Calu3 (cell line): ENCODE results near the gene PRND. TPM values are rescaled to one million over a fixed set of nuclear protein-coding genes. Genes with fewer than 3 reads are reported as not detected.

Experiments used
- BruUV-seq: library from RNA; stranded (reverse); fragments of 400-500 nt; replicated peaks from 2 replicates; lab custom pipeline; 2021; lab: Mats Ljungman, UMichigan
- CTCF ChIA-PET: fragments of 300-600 bp; sonication (Branson Sonifier 250); formaldehyde crosslinking; loops from one replicate; lab custom pipeline; 2022; ENCODE audit warnings: antibody characterized with exemption; lab: Charles Lee
- DNase-seq: peaks from one replicate; pipeline ENCODE4 v3.0.0; 2022
- H3K27ac Mint-ChIP-seq: one replicate; pipeline ENCODE4 v1.8.0; 2022; ENCODE audit warnings: mixed read lengths; ENCODE audit not compliant: unreplicated experiment
- H3K27me3 Mint-ChIP-seq: one replicate; pipeline ENCODE4 v1.8.0; 2022; ENCODE audit warnings: mixed read lengths; ENCODE audit not compliant: unreplicated experiment
- H3K36me3 Mint-ChIP-seq: one replicate; pipeline ENCODE4 v1.8.0; 2022; ENCODE audit warnings: mild to moderate bottlenecking, moderate library complexity, mixed read lengths; ENCODE audit not compliant: insufficient read depth, unreplicated experiment
- H3K4me1 Mint-ChIP-seq: one replicate; pipeline ENCODE4 v1.8.0; 2022; ENCODE audit warnings: mild to moderate bottlenecking, low read depth, mixed read lengths; ENCODE audit not compliant: unreplicated experiment
- H3K4me3 Mint-ChIP-seq: one replicate; pipeline ENCODE4 v1.8.0; 2022; ENCODE audit warnings: mild to moderate bottlenecking, low read depth, moderate library complexity, mixed read lengths; ENCODE audit not compliant: unreplicated experiment
- H3K9me3 Mint-ChIP-seq: one replicate; pipeline ENCODE4 v1.8.0; 2022; ENCODE audit warnings: low read depth, mixed read lengths; ENCODE audit not compliant: unreplicated experiment
- CTCF ChIP-seq: fragments of 200-600 bp; IDR thresholded peaks from one replicate; pipeline ENCODE4 v1.8.0; 2022; ENCODE audit warnings: antibody characterized with exemption; ENCODE audit not compliant: unreplicated experiment
- intact Hi-C: fragments of 100-400 bp; cut with micrococcal nuclease; formaldehyde crosslinking; loops from one replicate; pipeline ENCODE4 v1.10.0; 2022; ENCODE audit not compliant: unreplicated experiment
- total RNA-seq: library from RNA; stranded (reverse); gene quantifications from 2 replicates; pipeline ENCODE4 v1.2.3, GENCODE V29; 2022

The PRND gene
- total RNA-seq, 1 experiment from 2014 or later = not detected

GRCh38 chr20:4677846-4678245 lies 43.9 kb upstream of the PRND start:
- intact Hi-C loops = no loop called here
- BruUV-seq = no TSS peak

GRCh38 chr20:4681401-4681800 lies 40.3 kb upstream of the PRND start:
- Mint-ChIP-seq H3K9me3 (no peaks in the 10 kb centered on the region), H3K4me3 (no peak overlapping the region), H3K4me1 (peaks cover 11% of the 10 kb centered on the region), H3K27me3 (peaks cover 55% of the 10 kb centered on the region), H3K27ac (no peak overlapping the region), H3K36me3 (peaks cover 11% of the 10 kb centered on the region)
- intact Hi-C loops = no loop called here
- CTCF ChIA-PET = no interaction called here
- TF ChIP-seq CTCF = no peak
- DNase-seq = no peak
- BruUV-seq = no TSS peak

More at GRCh38 chr20:4677846-4678245, 43.9 kb upstream of the PRND start:
- no peaks in the 10 kb centered on the region for H3K4me1 Mint-ChIP-seq
- TF ChIP-seq CTCF = no peak
- H3K4me3 Mint-ChIP-seq = no peak overlapping the region
- DNase-seq = no peak
- CTCF ChIA-PET = no interaction called here
- no peaks in the 10 kb centered on the region for H3K9me3 Mint-ChIP-seq
- H3K27me3 Mint-ChIP-seq = peaks cover 69% of the 10 kb centered on the region
- H3K36me3 Mint-ChIP-seq = no peaks in the 10 kb centered on the region
- H3K27ac Mint-ChIP-seq = no peak overlapping the region

GRCh38 chr20:4681991-4682401 lies 39.7 kb upstream of the PRND start:
- TF ChIP-seq CTCF = no peak
- no peak for DNase-seq
- no peak overlapping the region for H3K4me3 Mint-ChIP-seq
- no peaks in the 10 kb centered on the region for H3K9me3 Mint-ChIP-seq
- intact Hi-C loops = no loop called here
- CTCF ChIA-PET = no interaction called here
- no TSS peak for BruUV-seq
- peaks cover 11% of the 10 kb centered on the region for H3K4me1 Mint-ChIP-seq
- H3K36me3 Mint-ChIP-seq = peaks cover 11% of the 10 kb centered on the region
- H3K27me3 Mint-ChIP-seq = peaks cover 55% of the 10 kb centered on the region
- H3K27ac Mint-ChIP-seq = no peak overlapping the region

DNA sequence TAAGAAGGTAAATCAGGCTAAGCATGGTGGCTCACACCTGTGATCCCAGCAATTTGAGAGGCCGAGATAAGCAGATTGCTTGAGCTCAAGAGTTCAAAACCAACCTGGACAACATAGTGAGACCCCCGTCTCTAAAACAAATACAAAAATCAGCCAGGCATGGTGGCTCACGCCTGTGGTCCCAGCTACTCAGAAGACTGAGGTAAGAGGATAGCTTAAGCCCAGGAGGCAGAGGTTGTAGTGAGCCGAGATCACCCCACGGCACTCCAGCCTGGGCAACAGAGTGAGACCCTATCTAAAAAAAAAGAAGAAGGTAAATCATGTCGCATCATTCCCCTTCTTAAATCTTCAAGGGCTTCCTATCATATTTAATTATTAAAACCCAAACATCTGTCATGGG lies 39.0 kb upstream of the PRND start:
- DNase-seq = no peak
- no peak for TF ChIP-seq CTCF
- CTCF ChIA-PET = no interaction called here
- intact Hi-C loops = no loop called here
- no peak overlapping the region for H3K4me3 Mint-ChIP-seq
- peaks cover 48% of the 10 kb centered on the region for H3K27me3 Mint-ChIP-seq
- H3K27ac Mint-ChIP-seq = no peak overlapping the region
- no TSS peak for BruUV-seq
- peaks cover 11% of the 10 kb centered on the region for H3K4me1 Mint-ChIP-seq
- H3K9me3 Mint-ChIP-seq = no peaks in the 10 kb centered on the region
- peaks cover 11% of the 10 kb centered on the region for H3K36me3 Mint-ChIP-seq
